H9 (cell line): ENCODE data around the gene OR10A6. TPM values are rescaled to one million over a fixed set of nuclear protein-coding genes. Genes with fewer than 3 reads are reported as not detected.

ENCODE experiments used
- DNase-seq: peaks from one replicate; pipeline ENCODE4 v3.0.0-alpha.2; 2017
- H2AFZ ChIP-seq: one replicate; pipeline ENCODE4 v1.6.1; 2013; ENCODE audit warnings: mild to moderate bottlenecking, low read length, control low read depth, moderate library complexity
- H2AK5ac ChIP-seq: 2 replicates; pipeline ENCODE4 v1.6.1; 2013; ENCODE audit warnings: low read length, control low read depth, mixed read lengths; ENCODE audit not compliant: insufficient read length
- H2BK120ac ChIP-seq: one replicate; pipeline ENCODE4 v1.6.1; 2013; ENCODE audit warnings: low read depth, mild to moderate bottlenecking, low read length, control low read depth, inconsistent platforms; ENCODE audit not compliant: poor library complexity, severe bottlenecking
- H2BK12ac ChIP-seq: 2 replicates; pipeline ENCODE4 v1.6.1; 2013; ENCODE audit warnings: low read length, control low read depth, mixed read lengths, low read depth; ENCODE audit not compliant: insufficient read length
- H2BK15ac ChIP-seq: 2 replicates; pipeline ENCODE4 v1.6.1; 2013; ENCODE audit warnings: low read depth, low read length, control low read depth
- H2BK20ac ChIP-seq: one replicate; pipeline ENCODE4 v1.6.1; 2013; ENCODE audit warnings: low read depth, mild to moderate bottlenecking, low read length, control low read depth, inconsistent platforms; ENCODE audit not compliant: poor library complexity, severe bottlenecking
- H2BK5ac ChIP-seq: 2 replicates; pipeline ENCODE4 v1.6.1; 2013; ENCODE audit warnings: low read length, control low read depth, mixed read lengths; ENCODE audit not compliant: insufficient read length
- H3K14ac ChIP-seq: 2 replicates; pipeline ENCODE4 v1.6.1; 2013; ENCODE audit warnings: low read length, control low read depth; ENCODE audit not compliant: insufficient read depth
- H3K18ac ChIP-seq: 2 replicates; pipeline ENCODE4 v1.6.1; 2013; ENCODE audit warnings: low read depth, mild to moderate bottlenecking, mixed read lengths, low read length, control low read depth; ENCODE audit not compliant: insufficient read length
- H3K23ac ChIP-seq: 2 replicates; pipeline ENCODE4 v1.6.1; 2013; ENCODE audit warnings: low read length, control low read depth, mixed read lengths, low read depth; ENCODE audit not compliant: insufficient read length
- H3K23me2 ChIP-seq: 2 replicates; pipeline ENCODE4 v1.6.1; 2013; ENCODE audit warnings: low read depth, mild to moderate bottlenecking, mixed read lengths, low read length, control low read depth; ENCODE audit not compliant: insufficient read length, poor library complexity, severe bottlenecking
- H3K27ac ChIP-seq: 2 replicates; pipeline ENCODE4 v1.5.1; 2013; ENCODE audit warnings: low read length, control low read depth, mixed read lengths, low read depth; ENCODE audit not compliant: insufficient read length
- H3K27me3 ChIP-seq: 2 replicates; pipeline ENCODE4 v1.6.1; 2013; ENCODE audit warnings: low read length, control low read depth, inconsistent platforms; ENCODE audit not compliant: insufficient read depth
- H3K4ac ChIP-seq: 2 replicates; pipeline ENCODE4 v1.6.1; 2013; ENCODE audit warnings: low read depth, mild to moderate bottlenecking, control low read depth, inconsistent platforms, low read length, moderate library complexity
- H3K4me1 ChIP-seq: 2 replicates; pipeline ENCODE4 v1.6.1; 2013; ENCODE audit warnings: low read length, control low read depth, inconsistent platforms; ENCODE audit not compliant: insufficient read depth
- H3K4me2 ChIP-seq: 2 replicates; pipeline ENCODE4 v1.6.1; 2013; ENCODE audit warnings: low read length, control low read depth, mixed read lengths; ENCODE audit not compliant: insufficient read length, insufficient read depth
- H3K56ac ChIP-seq: 2 replicates; pipeline ENCODE4 v1.6.1; 2013; ENCODE audit warnings: low read depth, mild to moderate bottlenecking, mixed read lengths, low read length, control low read depth; ENCODE audit not compliant: insufficient read length
- H3K79me1 ChIP-seq: 2 replicates; pipeline ENCODE4 v1.6.1; 2013; ENCODE audit warnings: low read depth, mild to moderate bottlenecking, moderate library complexity, low read length, control low read depth, inconsistent platforms; ENCODE audit not compliant: insufficient read depth, poor library complexity, severe bottlenecking
- H3K79me2 ChIP-seq: 2 replicates; pipeline ENCODE4 v1.6.1; 2013; ENCODE audit warnings: low read length, control low read depth, inconsistent platforms; ENCODE audit not compliant: insufficient read depth
- H3K9ac ChIP-seq: 2 replicates; pipeline ENCODE4 v1.6.1; 2013; ENCODE audit warnings: low read length, control low read depth, mixed read lengths; ENCODE audit not compliant: insufficient read length; ENCODE audit errors: extremely low read depth
- H3K9me3 ChIP-seq: one replicate; pipeline ENCODE4 v1.6.1; 2013; ENCODE audit warnings: low read depth, low read length, inconsistent platforms; ENCODE audit not compliant: control insufficient read depth
- H3T11ph ChIP-seq: one replicate; pipeline ENCODE4 v1.6.1; 2013; ENCODE audit warnings: mild to moderate bottlenecking, low read length, control low read depth, inconsistent platforms
- H4K20me1 ChIP-seq: one replicate; pipeline ENCODE4 v1.6.1; 2013; ENCODE audit not compliant: control insufficient read depth, insufficient read length, insufficient read depth
- H4K5ac ChIP-seq: 2 replicates; pipeline ENCODE4 v1.6.1; 2013; ENCODE audit warnings: low read depth, mild to moderate bottlenecking, mixed read lengths, low read length, control low read depth; ENCODE audit not compliant: insufficient read length
- H4K8ac ChIP-seq: replicated peaks from 2 replicates; pipeline ENCODE4 v1.6.1; 2013; ENCODE audit warnings: low read length, control low read depth, mixed read lengths, low read depth; ENCODE audit not compliant: insufficient read length
- H4K91ac ChIP-seq: 2 replicates; pipeline ENCODE4 v1.6.1; 2013; ENCODE audit warnings: low read depth, mild to moderate bottlenecking, moderate library complexity, mixed read lengths, low read length, control low read depth; ENCODE audit not compliant: insufficient read length
- H3K27ac Mint-ChIP-seq, 3 experiments: 2 replicates in 2 of 3; 3 replicates in 1 of 3; pipeline ENCODE4 v1.8.0; 2020 to 2021; ENCODE audit warnings: mixed read lengths in 3 of 3, mild to moderate bottlenecking in 1 of 3, moderate library complexity in 1 of 3
- H3K27me3 Mint-ChIP-seq: 2 replicates; pipeline ENCODE4 v1.8.0; 2021; ENCODE audit warnings: low read depth, mild to moderate bottlenecking, moderate library complexity, mixed read lengths
- H3K36me3 Mint-ChIP-seq, 3 experiments: 2 replicates in 2 of 3; 3 replicates in 1 of 3; pipeline ENCODE4 v1.8.0; 2020 to 2021; ENCODE audit warnings: low read depth in 3 of 3, mixed read lengths in 3 of 3; ENCODE audit not compliant: insufficient read depth in 1 of 3
- H3K4me1 Mint-ChIP-seq, 2 experiments: 2 replicates each; pipeline ENCODE4 v1.8.0; 2020; ENCODE audit warnings: mixed read lengths in 2 of 2
- H3K4me3 Mint-ChIP-seq, 2 experiments: 2 replicates in 1 of 2; 3 replicates in 1 of 2; pipeline ENCODE4 v1.8.0; 2020 to 2021; ENCODE audit warnings: mild to moderate bottlenecking in 2 of 2, mixed read lengths in 2 of 2, moderate library complexity in 1 of 2
- H3K9me3 Mint-ChIP-seq, 2 experiments: 2 replicates in 1 of 2; 3 replicates in 1 of 2; pipeline ENCODE4 v1.8.0; 2020; ENCODE audit warnings: mild to moderate bottlenecking in 2 of 2, mixed read lengths in 2 of 2, moderate library complexity in 1 of 2
- WGBS: extraction: QIAGEN DNeasy Blood & Tissue Kit; methylation state at CpG from one replicate; pipeline ENCODE4 v1.1.7; 2013; ENCODE audit warnings: missing lambda C conversion rate, low lambda C conversion rate, mixed read lengths; ENCODE audit not compliant: insufficient read length; ENCODE audit errors: extremely low coverage; 5-methylcytosine and 5-hydroxymethylcytosine counted together
- total RNA-seq: library from RNA; stranded (reverse); gene quantifications from 2 replicates; pipeline ENCODE4 v1.2.1, GENCODE V29; 2021
- TF ChIP-seq, protein P1 (sequence below): fragments of 200-600 bp; sonication (generic); conservative IDR thresholded peaks from 3 replicates; pipeline ENCODE4 v1.8.0; 2021; ENCODE audit warnings: antibody characterized with exemption, mild to moderate bottlenecking

The OR10A6 gene
- total RNA-seq, 1 experiment from 2014 or later, result not detected

DNA sequence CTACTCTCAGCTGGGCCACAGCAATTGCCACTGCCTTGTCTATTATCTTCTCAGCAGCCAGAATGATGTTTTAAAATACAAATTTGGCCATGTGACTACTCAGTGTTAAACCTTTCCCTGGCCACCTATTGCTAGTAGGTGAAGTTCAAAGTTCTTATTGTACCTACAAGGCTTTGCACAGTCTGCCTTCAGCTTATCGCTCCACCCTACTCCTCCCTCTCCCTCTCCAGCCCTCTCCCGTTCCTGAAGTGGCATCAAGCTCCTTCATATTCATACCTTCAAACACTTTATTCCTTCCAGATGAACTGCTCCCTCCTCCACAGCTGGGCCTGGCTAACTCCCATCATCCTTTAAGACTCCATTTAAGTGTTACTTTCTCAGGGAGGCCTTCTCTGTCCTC is 37.3 kb downstream of the OR10A6 start:
- H3K27me3 ChIP-seq, result no peaks in the 10 kb centered on the region
- no peak overlapping the region for H4K5ac ChIP-seq
- H2BK15ac ChIP-seq, result no peak overlapping the region
- no CpG with 5 or more reads among the region's 2 CpGs for WGBS
- no peak overlapping the region for H2BK120ac ChIP-seq
- Mint-ChIP-seq H3K36me3 (no peaks in the 10 kb centered on the region), H3K27ac (no peak overlapping the region), H3K4me3 (no peak overlapping the region), H3K27me3 (peaks cover 3% of the 10 kb centered on the region; the same call in 1 of the 2 replicates), H3K9me3 (no peaks in the 10 kb centered on the region; a peak in 2 of 5 replicates), H3K4me1 (peaks cover 4 to 8% of the 10 kb centered on the region in 2 experiments)
- no peak overlapping the region for H3T11ph ChIP-seq
- H3K56ac ChIP-seq, result no peak overlapping the region
- no peak overlapping the region for H2BK12ac ChIP-seq
- no peaks in the 10 kb centered on the region; the same call in 1 of the 2 replicates for H3K4me1 ChIP-seq
- H4K20me1 ChIP-seq, result no peaks in the 10 kb centered on the region
- no peak overlapping the region for H4K8ac ChIP-seq
- no peak overlapping the region for H2AFZ ChIP-seq
- no peak overlapping the region for H2AK5ac ChIP-seq
- TF ChIP-seq, protein P1, sequence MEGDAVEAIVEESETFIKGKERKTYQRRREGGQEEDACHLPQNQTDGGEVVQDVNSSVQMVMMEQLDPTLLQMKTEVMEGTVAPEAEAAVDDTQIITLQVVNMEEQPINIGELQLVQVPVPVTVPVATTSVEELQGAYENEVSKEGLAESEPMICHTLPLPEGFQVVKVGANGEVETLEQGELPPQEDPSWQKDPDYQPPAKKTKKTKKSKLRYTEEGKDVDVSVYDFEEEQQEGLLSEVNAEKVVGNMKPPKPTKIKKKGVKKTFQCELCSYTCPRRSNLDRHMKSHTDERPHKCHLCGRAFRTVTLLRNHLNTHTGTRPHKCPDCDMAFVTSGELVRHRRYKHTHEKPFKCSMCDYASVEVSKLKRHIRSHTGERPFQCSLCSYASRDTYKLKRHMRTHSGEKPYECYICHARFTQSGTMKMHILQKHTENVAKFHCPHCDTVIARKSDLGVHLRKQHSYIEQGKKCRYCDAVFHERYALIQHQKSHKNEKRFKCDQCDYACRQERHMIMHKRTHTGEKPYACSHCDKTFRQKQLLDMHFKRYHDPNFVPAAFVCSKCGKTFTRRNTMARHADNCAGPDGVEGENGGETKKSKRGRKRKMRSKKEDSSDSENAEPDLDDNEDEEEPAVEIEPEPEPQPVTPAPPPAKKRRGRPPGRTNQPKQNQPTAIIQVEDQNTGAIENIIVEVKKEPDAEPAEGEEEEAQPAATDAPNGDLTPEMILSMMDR, result no peak
- no peaks in the 10 kb centered on the region for H3K79me2 ChIP-seq
- H3K4me2 ChIP-seq, result no peak overlapping the region
- H3K9me3 ChIP-seq, result no peaks in the 10 kb centered on the region
- no peak overlapping the region for H4K91ac ChIP-seq
- no peaks in the 10 kb centered on the region for H3K23me2 ChIP-seq
- H2BK20ac ChIP-seq, result no peak overlapping the region
- no peak overlapping the region for H3K27ac ChIP-seq
- DNase-seq, result no peak
- H3K14ac ChIP-seq, result no peak overlapping the region
- no peak overlapping the region for H3K9ac ChIP-seq
- no peaks in the 10 kb centered on the region for H3K79me1 ChIP-seq
- no peak overlapping the region for H2BK5ac ChIP-seq
- H3K23ac ChIP-seq, result no peak overlapping the region
- H3K4ac ChIP-seq, result no peak overlapping the region
- H3K18ac ChIP-seq, result no peak overlapping the region
